ENCODE results near the gene MED13L. TPM values are rescaled to one million over a fixed set of nuclear protein-coding genes. Genes with fewer than 3 reads are reported as not detected.
"Not testable (repeated sequence)": the region's sequence is repeated elsewhere in the genome, so short reads cannot be mapped to it uniquely, and the experiment has no call there.

MED13L gene
- total RNA-seq, 3 donors from 2014 or later, result 45.6 to 49.7 (median 47.5) TPM

DNA sequence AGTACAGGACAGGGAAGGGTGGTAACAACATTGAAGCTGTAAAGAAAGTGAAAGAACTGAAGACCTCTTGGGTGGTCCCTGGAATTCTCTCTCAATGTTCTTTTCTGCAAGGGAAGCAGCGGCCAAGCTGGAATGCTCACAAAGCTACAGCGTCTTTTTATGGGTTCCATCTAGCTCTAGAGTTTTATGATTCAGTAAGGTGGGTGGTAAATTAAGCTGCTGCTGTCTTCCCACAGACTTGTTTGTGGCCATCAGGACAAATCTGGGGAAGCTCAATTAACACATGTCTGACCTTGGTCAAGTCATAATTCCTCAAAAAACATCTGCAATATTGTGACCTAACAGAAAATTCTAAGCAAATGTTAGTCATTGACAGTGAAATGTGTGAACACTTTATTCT is 139.1 kb downstream of the MED13L start:
- no peak overlapping the region for H3K4me3 Mint-ChIP-seq
- ATAC-seq (no peak), DNase-seq (no peak)
- H3K4me1 Mint-ChIP-seq (ENCODE audit: low read depth), result peaks cover 65% of the 10 kb centered on the region
- no peaks in the 10 kb centered on the region for H3K36me3 Mint-ChIP-seq (ENCODE audit: insufficient read depth)
- no peaks in the 10 kb centered on the region for H3K9me3 Mint-ChIP-seq
- H3K27me3 Mint-ChIP-seq (ENCODE audit: low read depth), result no peaks in the 10 kb centered on the region

DNA sequence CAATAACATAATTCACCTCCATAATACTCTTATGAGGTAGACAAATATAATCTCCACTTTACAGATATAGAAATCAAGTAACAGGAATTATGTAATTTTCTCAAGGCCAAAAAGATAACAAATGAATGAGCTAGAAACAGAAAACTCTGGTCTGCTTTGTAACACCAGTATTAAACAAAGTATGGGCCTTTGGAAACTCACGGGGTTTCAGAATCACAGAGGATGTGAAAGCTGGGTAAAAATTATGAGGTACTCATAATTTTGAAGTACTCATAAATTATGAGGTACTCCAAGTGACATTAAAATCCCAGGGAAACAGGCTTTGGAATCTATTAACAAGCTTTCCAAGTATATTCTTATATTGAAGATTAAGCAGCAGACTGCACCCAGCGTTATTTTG is 140.2 kb downstream of the MED13L start:
- ATAC-seq (no peak), DNase-seq (no peak)
- H3K36me3 Mint-ChIP-seq (ENCODE audit: insufficient read depth), result no peaks in the 10 kb centered on the region
- peaks cover 68% of the 10 kb centered on the region for H3K4me1 Mint-ChIP-seq (ENCODE audit: low read depth)
- no peaks in the 10 kb centered on the region for H3K9me3 Mint-ChIP-seq
- no peak overlapping the region for H3K4me3 Mint-ChIP-seq
- no peaks in the 10 kb centered on the region for H3K27me3 Mint-ChIP-seq (ENCODE audit: low read depth)

GRCh38 chr12:116136340-116136739 is 141.2 kb downstream of the MED13L start:
- Mint-ChIP-seq H3K9me3 (no peaks in the 10 kb centered on the region), H3K4me1 (ENCODE audit: low read depth) (peaks cover 67% of the 10 kb centered on the region), H3K27me3 (ENCODE audit: low read depth) (no peaks in the 10 kb centered on the region), H3K36me3 (ENCODE audit: insufficient read depth) (no peaks in the 10 kb centered on the region), H3K4me3 (no peak overlapping the region)
- DNase-seq (no peak), ATAC-seq (peak; percentile 62 to 63)

- Mint-ChIP-seq H3K4me1 (ENCODE audit: low read depth) (peaks cover 76% of the 10 kb centered on the region), H3K27me3 (ENCODE audit: low read depth) (no peaks in the 10 kb centered on the region), H3K4me3 (no peak overlapping the region), H3K36me3 (ENCODE audit: insufficient read depth) (no peaks in the 10 kb centered on the region), H3K9me3 (no peaks in the 10 kb centered on the region)
- ATAC-seq (no peak), DNase-seq (no peak)
Measured at GRCh38 chr12:116135209-116135930, 142.1 kb downstream of the MED13L start.

DNA sequence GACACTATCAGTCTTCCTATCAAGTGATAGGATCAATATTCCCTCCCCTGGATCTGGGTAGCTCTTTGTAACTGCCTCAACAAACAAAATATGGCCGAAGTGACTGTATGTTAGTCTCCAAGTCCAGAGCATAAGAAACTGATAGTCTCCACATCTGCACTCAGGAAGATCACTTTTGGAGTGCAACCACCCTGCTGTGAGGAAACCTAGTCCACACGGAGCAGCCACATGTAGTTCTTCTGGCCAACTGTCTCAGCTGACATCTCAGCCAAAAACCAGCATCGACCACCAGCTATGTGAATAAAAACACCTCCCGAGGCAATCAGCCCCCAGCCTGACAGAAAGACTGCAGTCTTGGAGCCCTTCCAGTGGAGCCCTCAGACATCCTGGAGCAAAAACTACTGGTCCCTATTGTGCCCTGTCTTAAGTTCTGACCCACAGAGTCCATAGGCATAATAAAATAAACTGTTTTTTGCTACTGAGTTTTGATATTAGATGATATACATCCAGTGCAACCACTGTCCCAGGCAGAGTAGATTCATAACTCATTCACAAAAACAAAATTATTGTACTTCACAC is 143.8 kb downstream of the MED13L start:
- Mint-ChIP-seq H3K9me3 (no peaks in the 10 kb centered on the region), H3K4me1 (ENCODE audit: low read depth) (peaks cover 74% of the 10 kb centered on the region), H3K36me3 (ENCODE audit: insufficient read depth) (no peaks in the 10 kb centered on the region), H3K4me3 (no peak overlapping the region), H3K27me3 (ENCODE audit: low read depth) (no peaks in the 10 kb centered on the region)
- ATAC-seq (no peak), DNase-seq (no peak)

GRCh38 chr12:116133149-116133548 is 144.3 kb downstream of the MED13L start:
- no peak overlapping the region for H3K4me3 Mint-ChIP-seq
- H3K27me3 Mint-ChIP-seq (ENCODE audit: low read depth), result no peaks in the 10 kb centered on the region
- ATAC-seq (peak; percentile 47 to 58), DNase-seq (no peak)
- peaks cover 70% of the 10 kb centered on the region for H3K4me1 Mint-ChIP-seq (ENCODE audit: low read depth)
- no peaks in the 10 kb centered on the region for H3K9me3 Mint-ChIP-seq
- no peaks in the 10 kb centered on the region for H3K36me3 Mint-ChIP-seq (ENCODE audit: insufficient read depth)

GRCh38 chr12:116131987-116132386 is 145.5 kb downstream of the MED13L start:
- H3K4me1 Mint-ChIP-seq (ENCODE audit: low read depth), result peaks cover 73% of the 10 kb centered on the region
- not testable (repeated sequence) for H3K9me3 Mint-ChIP-seq; ATAC-seq; H3K27me3 Mint-ChIP-seq (ENCODE audit: low read depth); H3K4me3 Mint-ChIP-seq; DNase-seq; H3K36me3 Mint-ChIP-seq (ENCODE audit: insufficient read depth)

- H3K27me3 Mint-ChIP-seq (ENCODE audit: low read depth), result no peaks in the 10 kb centered on the region
- H3K4me3 Mint-ChIP-seq, result no peak overlapping the region
- no peaks in the 10 kb centered on the region for H3K36me3 Mint-ChIP-seq (ENCODE audit: insufficient read depth)
- ATAC-seq (no peak), DNase-seq (no peak)
- peaks cover 71% of the 10 kb centered on the region for H3K4me1 Mint-ChIP-seq (ENCODE audit: low read depth)
- H3K9me3 Mint-ChIP-seq, result no peaks in the 10 kb centered on the region
Measured at GRCh38 chr12:116131176-116131575, 146.3 kb downstream of the MED13L start.

DNA sequence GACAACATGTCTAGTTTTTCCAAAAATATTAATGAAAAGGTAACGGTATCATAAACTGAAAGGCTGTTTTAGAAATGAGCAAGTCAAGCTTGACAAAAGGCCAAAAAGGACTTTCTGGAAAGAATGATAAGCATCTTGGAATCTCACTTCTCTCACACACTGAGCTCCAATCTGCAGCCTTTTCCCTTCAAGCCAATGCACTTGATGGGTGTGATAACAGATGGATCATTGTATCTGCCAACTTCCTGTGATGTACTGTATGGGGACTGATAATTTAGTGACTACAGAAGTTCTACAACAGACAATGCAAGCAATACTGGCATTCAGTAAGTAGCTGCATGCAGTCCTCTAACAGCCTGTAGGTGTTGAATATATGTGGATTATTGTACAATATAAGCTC is 147.1 kb downstream of the MED13L start:
- Mint-ChIP-seq H3K4me3 (no peak overlapping the region), H3K27me3 (ENCODE audit: low read depth) (no peaks in the 10 kb centered on the region), H3K9me3 (no peaks in the 10 kb centered on the region), H3K4me1 (ENCODE audit: low read depth) (peaks cover 70% of the 10 kb centered on the region), H3K36me3 (ENCODE audit: insufficient read depth) (no peaks in the 10 kb centered on the region)
- DNase-seq (no peak), ATAC-seq (no peak)

GRCh38 chr12:116128779-116129178 is 148.7 kb downstream of the MED13L start:
- Mint-ChIP-seq H3K27me3 (ENCODE audit: low read depth) (no peaks in the 10 kb centered on the region), H3K4me3 (no peak overlapping the region), H3K36me3 (ENCODE audit: insufficient read depth) (no peaks in the 10 kb centered on the region), H3K9me3 (no peaks in the 10 kb centered on the region), H3K4me1 (ENCODE audit: low read depth) (peaks cover 69% of the 10 kb centered on the region)
- DNase-seq (no peak), ATAC-seq (no peak)

DNA sequence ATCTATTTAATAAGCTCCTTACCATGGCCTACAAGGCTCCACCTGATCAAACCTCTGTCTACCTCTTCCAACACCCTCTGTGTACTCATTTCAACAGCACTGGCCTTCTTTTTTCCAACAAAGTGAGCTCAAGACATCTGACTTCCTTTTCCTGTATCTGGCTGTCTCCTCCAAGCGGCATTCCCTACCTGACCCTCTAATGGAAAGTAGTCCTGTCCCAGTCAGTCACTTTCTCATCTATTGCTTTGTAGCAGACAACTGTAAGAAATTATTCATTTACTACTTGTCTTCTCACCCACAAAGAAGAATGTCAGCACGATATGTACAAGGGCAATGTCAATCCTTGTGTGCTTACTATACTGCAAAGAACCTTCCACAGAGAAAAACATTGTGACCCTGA is 149.6 kb downstream of the MED13L start:
- Mint-ChIP-seq H3K27me3 (ENCODE audit: low read depth) (no peaks in the 10 kb centered on the region), H3K4me3 (no peak overlapping the region), H3K4me1 (ENCODE audit: low read depth) (peaks cover 69% of the 10 kb centered on the region), H3K36me3 (ENCODE audit: insufficient read depth) (no peaks in the 10 kb centered on the region), H3K9me3 (no peaks in the 10 kb centered on the region)
- ATAC-seq (no peak), DNase-seq (no peak)

DNA sequence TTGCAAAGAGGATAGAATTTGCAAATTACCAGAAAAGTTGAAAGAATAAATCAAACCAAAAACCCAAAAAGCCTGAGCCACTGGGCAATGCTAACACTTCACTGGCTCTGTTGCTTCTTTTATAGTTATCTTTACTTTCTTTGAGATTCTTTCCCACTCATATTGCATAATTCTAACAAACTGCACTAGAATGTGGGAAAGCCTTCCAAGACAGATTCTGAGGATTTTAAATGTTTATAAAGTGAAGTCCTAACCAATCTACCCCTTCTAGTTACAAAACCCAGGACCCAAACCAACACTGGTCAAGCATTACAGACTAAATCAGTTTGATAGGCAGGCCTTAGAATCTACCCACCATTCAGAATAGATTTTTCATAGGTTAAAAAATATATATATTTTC is 150.9 kb downstream of the MED13L start:
- ATAC-seq (no peak), DNase-seq (no peak)
- H3K4me3 Mint-ChIP-seq, result no peak overlapping the region
- H3K27me3 Mint-ChIP-seq (ENCODE audit: low read depth), result no peaks in the 10 kb centered on the region
- no peaks in the 10 kb centered on the region for H3K36me3 Mint-ChIP-seq (ENCODE audit: insufficient read depth)
- no peaks in the 10 kb centered on the region for H3K9me3 Mint-ChIP-seq
- H3K4me1 Mint-ChIP-seq (ENCODE audit: low read depth), result peaks cover 71% of the 10 kb centered on the region

- ATAC-seq, result no peak
- Mint-ChIP-seq H3K4me1 (ENCODE audit: low read depth) (peaks cover 71% of the 10 kb centered on the region), H3K4me3 (no peak overlapping the region), H3K36me3 (ENCODE audit: insufficient read depth) (no peaks in the 10 kb centered on the region), H3K9me3 (no peaks in the 10 kb centered on the region), H3K27me3 (ENCODE audit: low read depth) (no peaks in the 10 kb centered on the region)
- DNase-seq, result no peak
Measured at GRCh38 chr12:116125956-116126566, 151.4 kb downstream of the MED13L start.

GRCh38 chr12:116125084-116125483 is 152.4 kb downstream of the MED13L start:
- H3K4me1 Mint-ChIP-seq (ENCODE audit: low read depth), result peaks cover 71% of the 10 kb centered on the region
- H3K36me3 Mint-ChIP-seq (ENCODE audit: insufficient read depth), result no peaks in the 10 kb centered on the region
- ATAC-seq, result no peak
- no peak for DNase-seq
- H3K4me3 Mint-ChIP-seq, result no peak overlapping the region
- no peaks in the 10 kb centered on the region for H3K27me3 Mint-ChIP-seq (ENCODE audit: low read depth)
- no peaks in the 10 kb centered on the region for H3K9me3 Mint-ChIP-seq
